Measurements from ENCODE around the gene CPA2. TPM values are rescaled to one million over a fixed set of nuclear protein-coding genes. Genes with fewer than 3 reads are reported as not detected.
"Not testable (repeated sequence)": the region's sequence is repeated elsewhere in the genome, so short reads cannot be mapped to it uniquely, and the experiment has no call there.

CPA2 gene
- total RNA-seq, 2 experiments from 2014 or later: not detected

GRCh38 chr7:130231792-130232191 lies 34.9 kb upstream of the CPA2 start:
- CTCF ChIA-PET: no interaction called here
- Histone ChIP-seq H3K4me3 (ENCODE audit: low read length) (no peak overlapping the region), H3K4me1 (ENCODE audit: insufficient read depth, low read length) (no peaks in the 10 kb centered on the region), H3K9me3 (ENCODE audit: control insufficient read depth in 1 of 2, insufficient read depth in 1 of 2, low read length in 2 of 2) (no peaks in the 10 kb centered on the region), H3K27ac (ENCODE audit: low read depth in 1 of 2, low read length in 2 of 2) (no peak overlapping the region), H3K27me3 (ENCODE audit: control insufficient read depth in 1 of 2, insufficient read depth in 2 of 2, low read length in 2 of 2) (no peaks in the 10 kb centered on the region), H3K36me3 (ENCODE audit: insufficient read depth, low read length) (no peaks in the 10 kb centered on the region)
- intact Hi-C loops (cut with DNase I, micrococcal nuclease): no loop called here
- Mint-ChIP-seq H3K27ac (no peak overlapping the region), H3K27me3 (no peaks in the 10 kb centered on the region), H3K9me3 (no peaks in the 10 kb centered on the region), H3K4me1 (ENCODE audit: low read depth) (no peaks in the 10 kb centered on the region), H3K4me3 (no peak overlapping the region), H3K36me3 (ENCODE audit: low read depth) (no peaks in the 10 kb centered on the region)
- ATAC-seq (ENCODE audit: poor library complexity): no peak
- no peak for DNase-seq
- POLR2A ChIA-PET: no interaction called here
- TF ChIP-seq, protein P1, sequence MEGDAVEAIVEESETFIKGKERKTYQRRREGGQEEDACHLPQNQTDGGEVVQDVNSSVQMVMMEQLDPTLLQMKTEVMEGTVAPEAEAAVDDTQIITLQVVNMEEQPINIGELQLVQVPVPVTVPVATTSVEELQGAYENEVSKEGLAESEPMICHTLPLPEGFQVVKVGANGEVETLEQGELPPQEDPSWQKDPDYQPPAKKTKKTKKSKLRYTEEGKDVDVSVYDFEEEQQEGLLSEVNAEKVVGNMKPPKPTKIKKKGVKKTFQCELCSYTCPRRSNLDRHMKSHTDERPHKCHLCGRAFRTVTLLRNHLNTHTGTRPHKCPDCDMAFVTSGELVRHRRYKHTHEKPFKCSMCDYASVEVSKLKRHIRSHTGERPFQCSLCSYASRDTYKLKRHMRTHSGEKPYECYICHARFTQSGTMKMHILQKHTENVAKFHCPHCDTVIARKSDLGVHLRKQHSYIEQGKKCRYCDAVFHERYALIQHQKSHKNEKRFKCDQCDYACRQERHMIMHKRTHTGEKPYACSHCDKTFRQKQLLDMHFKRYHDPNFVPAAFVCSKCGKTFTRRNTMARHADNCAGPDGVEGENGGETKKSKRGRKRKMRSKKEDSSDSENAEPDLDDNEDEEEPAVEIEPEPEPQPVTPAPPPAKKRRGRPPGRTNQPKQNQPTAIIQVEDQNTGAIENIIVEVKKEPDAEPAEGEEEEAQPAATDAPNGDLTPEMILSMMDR (IDR thresholded peaks at IDR 0.05): no peak

GRCh38 chr7:130232209-130232608 lies 34.5 kb upstream of the CPA2 start:
- DNase-seq (no peak), ATAC-seq (ENCODE audit: poor library complexity) (no peak)
- CTCF ChIA-PET: no interaction called here
- Mint-ChIP-seq H3K36me3 (ENCODE audit: low read depth) (no peaks in the 10 kb centered on the region), H3K27me3 (no peaks in the 10 kb centered on the region), H3K9me3 (no peaks in the 10 kb centered on the region), H3K27ac (no peak overlapping the region), H3K4me3 (no peak overlapping the region), H3K4me1 (ENCODE audit: low read depth) (no peaks in the 10 kb centered on the region)
- no peak overlapping the region for H3K4me3 ChIP-seq (ENCODE audit: low read length)
- H3K27me3 ChIP-seq (ENCODE audit: control insufficient read depth in 1 of 2, insufficient read depth in 2 of 2, low read length in 2 of 2): no peaks in the 10 kb centered on the region
- POLR2A ChIA-PET: no interaction called here
- no peak overlapping the region for H3K27ac ChIP-seq (ENCODE audit: low read depth in 1 of 2, low read length in 2 of 2)
- no peaks in the 10 kb centered on the region for H3K4me1 ChIP-seq (ENCODE audit: insufficient read depth, low read length)
- intact Hi-C loops (cut with DNase I, micrococcal nuclease): no loop called here
- TF ChIP-seq, protein P1 (IDR thresholded peaks at IDR 0.05): no peak
- no peaks in the 10 kb centered on the region for H3K9me3 ChIP-seq (ENCODE audit: control insufficient read depth in 1 of 2, insufficient read depth in 1 of 2, low read length in 2 of 2)
- H3K36me3 ChIP-seq (ENCODE audit: insufficient read depth, low read length): no peaks in the 10 kb centered on the region

GRCh38 chr7:130234078-130234477 lies 32.6 kb upstream of the CPA2 start:
- Histone ChIP-seq H3K27me3 (ENCODE audit: control insufficient read depth in 1 of 2, insufficient read depth in 2 of 2, low read length in 2 of 2) (no peaks in the 10 kb centered on the region), H3K36me3 (ENCODE audit: insufficient read depth, low read length) (no peaks in the 10 kb centered on the region), H3K4me3 (ENCODE audit: low read length) (no peak overlapping the region), H3K9me3 (ENCODE audit: control insufficient read depth in 1 of 2, insufficient read depth in 1 of 2, low read length in 2 of 2) (no peaks in the 10 kb centered on the region), H3K27ac (ENCODE audit: low read depth in 1 of 2, low read length in 2 of 2) (no peak overlapping the region), H3K4me1 (ENCODE audit: insufficient read depth, low read length) (no peaks in the 10 kb centered on the region)
- Mint-ChIP-seq H3K4me3 (no peak overlapping the region), H3K4me1 (ENCODE audit: low read depth) (no peaks in the 10 kb centered on the region), H3K9me3 (no peaks in the 10 kb centered on the region), H3K27me3 (no peaks in the 10 kb centered on the region), H3K27ac (no peak overlapping the region), H3K36me3 (ENCODE audit: low read depth) (no peaks in the 10 kb centered on the region)
- TF ChIP-seq, protein P1 (IDR thresholded peaks at IDR 0.05): no peak
- ChIA-PET POLR2A (no interaction called here), CTCF (no interaction called here)
- ATAC-seq (ENCODE audit: poor library complexity): no peak
- intact Hi-C loops (cut with DNase I, micrococcal nuclease): no loop called here
- no peak for DNase-seq

- H3K4me3 ChIP-seq (ENCODE audit: low read length); CTCF ChIA-PET; H3K27me3 Mint-ChIP-seq; H3K9me3 Mint-ChIP-seq; H3K9me3 ChIP-seq (ENCODE audit: control insufficient read depth in 1 of 2, insufficient read depth in 1 of 2, low read length in 2 of 2); H3K36me3 Mint-ChIP-seq (ENCODE audit: low read depth); H3K4me1 ChIP-seq (ENCODE audit: insufficient read depth, low read length); H3K4me3 Mint-ChIP-seq; DNase-seq; H3K36me3 ChIP-seq (ENCODE audit: insufficient read depth, low read length); H3K27ac ChIP-seq (ENCODE audit: low read depth in 1 of 2, low read length in 2 of 2); H3K27me3 ChIP-seq (ENCODE audit: control insufficient read depth in 1 of 2, insufficient read depth in 2 of 2, low read length in 2 of 2); H3K27ac Mint-ChIP-seq; intact Hi-C loops (cut with DNase I, micrococcal nuclease); POLR2A ChIA-PET; H3K4me1 Mint-ChIP-seq (ENCODE audit: low read depth); ATAC-seq (ENCODE audit: poor library complexity): not testable (repeated sequence)
Measured at GRCh38 chr7:130236361-130236760, 30.3 kb upstream of the CPA2 start.

Measured in CD4-positive, alpha-beta T cell (primary cell).